Embryonic facial prominence (tissue), 1 donor: Measurements from ENCODE around the gene TMIE.
"Not testable (repeated sequence)": the region's sequence is repeated elsewhere in the genome, so short reads cannot be mapped to it uniquely, and the experiment has no call there.

Source experiments
- DNase-seq: peaks from one replicate; pipeline ENCODE4 v3.0.0-alpha.2; 2016; ENCODE audit errors: extremely low spot score

Gene TMIE

DNA sequence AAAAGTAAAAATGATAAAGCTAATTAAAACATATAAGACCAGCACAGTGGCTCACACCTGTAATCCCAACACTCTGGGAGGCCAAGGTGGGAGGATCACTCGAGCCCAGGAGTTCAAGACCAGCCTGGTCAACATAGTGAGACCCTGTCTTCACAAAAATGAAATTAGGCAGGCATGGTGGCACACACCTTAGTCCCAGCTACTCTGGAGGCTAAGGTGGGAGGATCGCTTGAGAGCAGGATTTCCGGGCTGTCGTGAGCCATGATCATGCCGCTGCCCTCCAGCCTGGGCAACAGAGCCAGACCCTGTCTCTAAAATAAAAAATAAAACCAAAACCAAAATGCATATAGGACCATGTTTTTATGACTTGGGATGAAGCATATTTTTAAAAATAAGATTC, 21.3 kb downstream of the TMIE start:
- DNase-seq, result no peak

DNA sequence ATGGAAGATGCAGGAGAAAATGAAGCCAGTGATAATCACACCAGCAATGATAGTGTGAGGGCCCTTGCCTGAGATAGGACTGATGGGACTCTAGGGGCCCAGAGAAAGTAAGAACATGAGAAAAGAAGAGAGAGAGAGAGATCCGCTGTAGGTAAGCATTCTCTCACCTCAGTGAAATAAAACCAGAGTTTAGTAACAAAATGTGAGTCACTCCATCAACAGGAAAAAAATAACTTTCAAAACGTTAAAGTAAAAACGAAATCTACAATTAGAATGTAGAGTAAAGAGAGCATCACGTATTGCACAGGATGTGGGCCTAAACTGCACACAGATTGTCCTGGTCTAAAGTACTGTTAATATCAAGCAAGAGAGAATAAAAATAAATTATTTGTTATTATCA, 23.2 kb downstream of the TMIE start:
- DNase-seq, result no peak

DNA sequence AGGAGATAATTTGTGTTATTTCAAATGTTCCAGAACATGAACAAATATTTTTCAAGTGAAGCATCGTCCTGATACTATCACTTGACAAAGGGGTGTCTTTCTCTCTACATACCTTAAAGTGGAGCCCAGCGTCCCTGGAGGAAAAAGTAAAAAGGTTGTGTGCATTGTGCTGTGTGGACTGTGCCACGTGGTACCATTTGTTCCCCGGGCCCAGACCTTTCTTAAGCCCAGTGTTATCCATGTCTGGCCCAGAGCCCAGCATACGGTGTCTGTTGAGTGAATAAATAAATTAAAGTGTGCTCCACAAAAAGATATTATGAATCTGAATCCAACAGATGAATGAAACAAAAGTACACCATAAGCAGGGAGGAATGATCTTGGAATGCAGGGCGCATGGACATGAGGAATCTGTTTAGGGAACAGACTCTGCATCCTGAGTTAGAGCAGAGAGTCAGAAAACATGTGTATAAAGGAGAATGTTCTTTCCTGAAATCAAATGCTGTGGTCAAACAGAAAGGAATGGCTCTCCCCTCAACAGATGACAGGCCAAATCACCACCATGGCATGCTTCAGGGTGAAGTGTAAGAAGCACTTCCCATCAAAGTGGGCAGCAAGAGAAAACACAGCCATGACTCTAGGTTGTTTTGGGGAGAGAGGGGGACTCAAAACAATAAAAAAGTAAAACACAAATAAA, 24.6 kb downstream of the TMIE start:
- no peak for DNase-seq

DNA sequence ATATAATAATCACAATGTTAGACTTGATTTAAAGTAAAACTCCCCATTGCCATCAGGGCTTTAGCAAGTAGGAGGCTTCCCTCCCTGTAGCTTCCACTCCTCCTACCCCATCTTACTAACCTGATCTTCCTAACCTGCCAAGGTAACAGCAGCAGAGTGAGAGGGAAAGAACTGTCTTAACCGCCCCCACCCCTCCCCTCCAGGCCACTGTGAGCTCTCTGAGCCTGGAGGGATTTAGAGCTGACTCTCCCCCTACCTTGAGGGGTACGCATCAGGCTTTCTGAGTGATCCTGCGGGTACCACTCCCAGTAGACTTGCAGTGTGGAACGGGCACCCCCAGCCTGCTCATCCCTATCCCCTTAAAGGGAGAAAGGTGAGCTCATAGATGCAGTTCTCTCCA, 27.8 kb downstream of the TMIE start:
- DNase-seq, result no peak

DNA sequence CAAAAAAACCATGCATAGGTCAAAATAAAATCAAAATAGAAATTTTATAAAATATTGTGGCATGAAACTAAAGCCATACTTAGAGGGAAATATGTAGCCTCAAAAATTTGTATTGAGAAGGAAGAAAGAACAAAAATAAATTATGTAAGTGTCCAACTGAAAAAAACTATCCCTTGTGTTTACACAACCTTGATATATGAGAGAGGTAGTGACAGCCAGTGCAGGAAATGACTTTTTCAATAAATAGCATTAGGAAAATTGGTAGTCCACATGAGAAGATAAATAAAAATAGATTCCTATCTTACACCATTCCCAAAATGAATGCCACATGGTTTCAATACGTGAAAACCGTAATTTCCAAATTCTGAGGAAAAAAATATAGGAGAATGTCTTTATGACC, 29.6 kb downstream of the TMIE start:
- DNase-seq, result no peak

DNA sequence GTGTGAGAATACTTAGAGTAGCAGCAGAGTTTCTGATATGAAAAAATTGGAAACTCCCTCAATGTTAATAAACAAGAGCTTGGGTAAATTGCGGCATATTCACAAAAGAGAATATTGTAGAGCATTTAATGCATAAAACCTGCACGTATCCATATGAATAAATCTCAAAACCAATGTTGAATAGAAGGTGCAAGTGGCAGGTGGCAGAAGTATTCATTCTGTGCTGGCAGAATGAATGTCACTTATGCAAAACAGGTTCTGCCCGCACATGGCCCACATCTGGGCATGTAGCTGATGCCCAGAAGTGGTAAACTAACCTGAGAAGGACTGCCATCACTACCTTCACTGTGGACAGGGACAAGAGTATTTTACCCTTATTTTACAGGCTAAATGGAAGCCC, 30.6 kb downstream of the TMIE start:
- no peak for DNase-seq

DNA sequence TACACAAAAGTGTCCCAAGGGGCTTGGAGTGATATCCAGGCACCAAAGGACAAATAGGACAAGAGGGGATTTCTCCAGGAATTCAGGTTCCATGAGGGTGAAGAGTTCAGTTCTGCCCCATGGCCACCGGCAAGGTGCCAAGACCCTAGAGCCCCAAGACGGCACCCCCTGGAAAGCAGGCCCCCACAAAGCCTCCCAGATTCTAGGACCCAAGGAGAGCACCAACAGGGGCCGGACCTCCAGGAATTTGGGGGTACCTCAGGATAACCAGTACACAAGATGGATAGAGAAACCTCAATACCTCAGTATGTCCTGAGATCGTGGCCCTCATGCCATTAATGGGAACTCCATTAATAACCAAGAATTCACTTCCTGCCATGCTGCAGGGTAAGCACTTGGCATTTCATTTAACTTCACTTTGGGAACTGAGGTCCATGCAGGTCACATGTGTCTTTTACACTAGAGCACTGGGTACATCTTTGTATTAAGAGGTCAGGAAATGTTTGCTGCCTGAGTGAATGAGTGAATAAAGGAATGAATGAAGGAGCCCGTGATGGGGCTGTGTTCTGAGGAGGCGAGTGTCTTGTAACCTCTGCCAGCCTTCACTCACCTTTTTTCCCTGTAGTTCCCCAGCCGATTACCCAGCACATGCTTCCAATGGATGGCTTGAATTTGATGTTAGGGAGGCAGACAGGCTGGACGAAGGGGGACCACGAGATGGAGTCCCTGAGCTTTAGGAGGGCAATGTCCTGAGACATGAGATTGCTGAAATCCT, 32.0 kb downstream of the TMIE start:
- DNase-seq, result no peak

DNA sequence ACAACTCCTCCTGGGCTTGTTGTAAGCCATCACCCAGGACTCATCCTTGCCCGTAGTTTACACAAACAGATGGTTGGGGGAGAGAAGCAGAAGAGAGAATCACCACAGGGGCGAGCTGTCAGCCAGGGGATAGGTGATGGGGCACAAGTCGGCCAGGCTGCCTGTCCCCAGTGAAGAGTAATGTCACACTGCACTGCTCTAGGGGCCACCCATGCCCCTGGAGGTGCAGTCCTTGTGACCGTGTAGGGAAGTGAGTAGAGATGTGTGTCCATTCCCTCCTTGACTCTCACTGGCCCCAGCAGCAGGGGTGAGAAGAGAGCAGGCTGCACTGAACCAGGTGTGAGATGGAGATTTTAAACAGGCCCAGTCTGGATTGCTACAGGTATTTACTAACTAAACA, 33.6 kb downstream of the TMIE start:
- DNase-seq, result no peak

DNA sequence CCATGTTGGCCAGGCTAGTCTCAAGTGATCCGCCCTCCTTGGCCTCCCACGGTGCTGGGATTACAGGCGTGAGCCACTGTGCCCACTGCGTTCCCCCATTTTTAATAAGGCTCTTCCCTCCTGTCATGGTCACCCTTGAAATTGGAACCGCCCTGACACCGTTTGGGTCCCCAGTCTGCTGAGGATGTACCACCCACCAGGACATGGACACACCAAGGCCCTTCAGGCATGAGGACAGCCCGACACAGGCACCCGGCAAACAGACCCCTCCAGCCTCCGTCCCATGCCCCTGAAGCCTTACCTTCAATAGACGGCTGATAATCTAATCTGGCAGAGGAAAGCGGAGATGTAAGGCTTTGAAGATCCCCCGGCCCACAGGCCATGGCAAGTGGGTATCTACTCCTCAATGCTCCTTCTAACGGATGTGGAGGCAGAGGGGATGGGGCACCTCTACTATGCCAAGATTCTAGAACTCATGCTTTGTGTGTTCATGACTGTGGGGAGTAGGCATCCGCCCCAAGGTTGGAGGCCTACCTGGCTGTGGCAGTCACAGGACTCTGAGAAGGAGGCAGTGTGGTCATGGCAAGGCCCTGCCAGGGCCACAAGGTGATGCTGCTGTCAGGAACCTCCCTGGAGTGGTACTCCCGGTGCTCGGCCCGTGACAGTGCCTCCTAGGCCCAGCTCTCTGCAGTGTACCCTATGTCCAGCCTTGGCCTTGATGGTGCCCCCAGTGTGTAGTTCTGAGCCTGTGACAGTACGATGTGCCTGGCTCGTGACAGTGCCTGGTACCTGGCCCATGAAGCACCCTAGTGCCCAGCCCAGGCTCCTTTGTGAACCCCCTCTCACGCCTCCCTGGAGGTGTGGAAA, 35.0 kb downstream of the TMIE start:
- DNase-seq, result no peak

DNA sequence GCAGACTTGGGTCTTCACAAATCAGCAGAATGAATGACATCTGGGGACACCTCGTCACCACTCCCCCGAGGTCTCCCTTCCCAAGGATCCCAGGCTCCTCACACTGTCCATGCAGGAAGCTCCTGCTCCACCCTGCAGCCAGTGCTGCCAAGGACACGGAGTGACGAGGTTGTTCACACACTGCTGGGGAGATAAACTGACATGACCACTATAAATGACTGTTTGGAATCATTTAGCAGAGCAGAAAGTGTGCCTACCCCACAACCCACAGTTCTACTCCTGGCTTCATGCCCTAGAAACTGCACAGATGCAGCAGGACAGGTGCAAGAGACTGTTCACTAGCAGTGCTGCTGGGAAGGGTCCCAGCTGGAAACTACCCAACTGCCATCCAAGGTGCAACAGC, 36.1 kb downstream of the TMIE start:
- DNase-seq, result no peak

DNA sequence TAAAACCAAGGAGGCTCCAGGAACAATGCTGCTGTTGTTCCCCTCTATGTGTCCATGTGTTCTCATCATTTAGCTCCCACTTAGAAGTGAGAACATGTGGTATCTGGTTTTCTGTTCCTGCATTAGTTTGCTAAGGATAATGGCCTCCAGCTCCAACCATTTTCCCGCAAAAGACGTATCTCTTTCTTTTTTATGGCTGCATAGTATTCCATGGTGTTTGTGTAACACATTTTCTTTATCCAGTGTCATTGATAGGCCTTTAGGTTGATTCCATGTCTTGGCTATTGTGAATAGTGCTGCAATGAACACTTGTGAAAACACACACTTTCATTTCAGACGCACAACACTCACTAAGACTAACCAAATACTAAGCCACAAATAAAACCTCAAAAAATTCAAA, 38.4 kb downstream of the TMIE start:
- not testable (repeated sequence) for DNase-seq

DNA sequence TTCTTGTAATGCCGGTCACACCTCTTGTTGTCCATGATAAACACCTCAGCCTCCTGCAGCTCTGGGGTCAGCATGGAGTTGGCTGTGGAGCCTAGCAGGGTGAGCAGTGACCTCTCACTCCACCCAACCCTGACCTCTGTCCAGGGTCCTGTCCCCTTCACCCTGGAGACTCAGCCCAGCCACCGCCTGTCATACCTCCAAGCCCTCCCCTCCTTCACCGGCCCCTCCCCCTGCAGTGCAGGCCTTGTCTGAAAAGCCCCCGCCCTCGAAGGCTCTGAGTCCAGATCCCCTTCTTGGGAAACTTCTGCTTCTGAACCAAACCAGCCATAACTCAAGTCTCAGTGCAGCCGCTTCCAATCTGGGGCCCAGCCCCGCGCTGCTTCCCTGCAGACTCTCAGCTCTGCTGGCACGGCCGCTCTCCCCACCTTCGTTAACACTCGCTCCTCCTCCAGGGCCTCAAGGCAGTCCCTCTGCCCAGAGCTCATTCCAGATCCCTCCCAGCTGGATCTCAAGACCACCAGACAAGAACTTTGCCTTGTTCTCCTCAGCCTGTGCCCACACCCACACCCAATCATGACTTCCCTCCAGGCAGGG, 41.9 kb downstream of the TMIE start:
- DNase-seq, result no peak

DNA sequence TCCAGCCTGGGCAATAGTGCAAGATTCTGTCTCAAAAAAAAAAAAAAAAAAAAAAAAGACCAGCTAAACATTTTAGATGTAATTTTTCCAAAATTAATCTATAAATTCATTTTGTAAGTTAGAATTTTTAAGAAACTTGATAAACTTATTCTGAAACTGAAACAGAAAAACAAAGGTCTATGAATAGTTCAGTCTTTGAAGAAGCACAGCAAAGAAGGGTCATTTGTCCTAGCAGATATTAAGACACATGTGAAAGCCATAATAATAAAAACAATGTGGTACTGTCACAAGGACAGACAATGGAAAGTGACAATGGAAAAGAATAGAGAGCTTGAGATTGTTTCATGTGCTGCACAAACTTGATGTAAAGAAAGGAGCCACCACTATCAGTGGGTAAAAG, 45.5 kb downstream of the TMIE start:
- DNase-seq, result no peak

DNA sequence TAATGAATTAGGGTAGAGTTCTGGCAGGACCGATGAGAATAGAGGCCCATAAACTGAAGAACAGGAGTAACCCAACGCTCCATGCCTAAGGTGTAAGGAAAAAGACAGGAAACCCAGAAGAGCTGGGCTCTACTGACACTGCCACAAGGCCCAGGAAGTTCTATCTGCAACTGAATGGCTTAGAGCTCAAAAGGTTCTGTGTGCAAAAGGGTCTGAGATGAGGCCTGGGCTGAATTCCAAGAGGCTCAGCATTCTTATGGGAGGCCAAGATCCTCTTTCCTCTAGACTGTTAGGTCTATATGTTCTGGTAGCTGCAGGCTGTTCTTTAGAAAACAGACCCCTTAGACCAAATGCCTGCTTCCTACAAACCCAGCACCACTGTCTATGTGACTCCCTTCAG, 47.0 kb downstream of the TMIE start:
- DNase-seq, result no peak

DNA sequence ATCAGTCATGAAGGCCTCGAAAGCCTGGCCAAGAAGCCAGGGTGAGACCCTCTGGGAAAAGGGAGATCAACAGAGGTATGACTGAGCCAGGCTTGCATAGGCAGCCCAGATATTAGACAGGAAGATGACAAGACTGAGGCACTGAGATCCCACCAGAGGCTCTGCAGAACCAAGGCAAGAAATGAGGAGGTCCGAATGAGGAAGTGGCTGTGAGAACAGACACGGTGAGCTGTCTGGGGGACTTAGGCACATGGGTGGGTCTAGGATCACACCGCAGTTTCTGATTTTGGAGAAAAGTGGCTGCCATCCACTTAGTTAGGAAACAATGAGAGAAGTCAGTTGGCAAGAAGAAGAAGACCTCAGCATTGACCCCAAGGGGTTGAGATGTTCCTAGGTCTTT, 47.9 kb downstream of the TMIE start:
- no peak for DNase-seq

DNA sequence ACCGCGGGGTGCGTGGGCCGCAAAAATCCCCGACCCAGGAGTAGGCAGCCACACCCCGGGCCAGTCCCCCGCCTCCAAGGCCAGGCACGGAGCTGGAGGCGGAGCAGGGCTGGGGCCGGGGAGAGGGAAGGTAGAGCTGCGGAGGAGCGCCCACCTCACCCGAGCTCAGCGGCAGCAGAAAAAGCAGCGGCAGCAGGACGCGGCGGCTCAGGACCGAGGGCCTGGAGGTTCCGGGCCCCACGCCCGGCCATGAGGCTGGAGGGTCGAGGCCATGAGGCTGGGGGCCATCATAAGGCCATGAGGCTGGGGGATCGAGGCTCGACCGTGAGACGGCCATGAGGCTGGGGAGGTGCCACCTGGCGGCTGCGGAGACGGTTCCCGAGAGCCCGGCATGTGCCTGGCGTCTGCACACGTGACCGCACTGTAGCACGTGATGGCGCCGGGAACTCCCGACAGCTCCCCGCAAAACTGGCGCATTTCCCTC, 49.4 kb downstream of the TMIE start:
- no peak for DNase-seq

DNA sequence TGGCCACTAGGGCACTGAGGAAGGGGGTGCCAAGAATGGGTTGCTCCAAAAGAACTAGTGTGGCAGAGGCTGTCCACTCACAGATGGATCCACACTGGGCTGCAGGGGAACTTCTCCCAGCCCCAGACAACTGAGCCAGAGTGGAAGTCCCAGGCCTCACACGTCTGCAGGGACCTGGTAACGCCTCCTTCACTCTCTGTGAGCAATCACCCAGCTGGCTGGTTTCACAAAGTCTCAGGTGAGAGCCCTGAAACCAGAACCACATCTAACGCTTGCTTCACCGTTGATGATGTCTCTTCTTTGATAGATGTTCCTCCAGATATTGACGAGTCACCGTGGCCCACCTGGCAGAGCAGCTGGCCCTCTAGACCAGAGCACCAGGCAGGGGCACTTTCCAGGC, 51.9 kb downstream of the TMIE start:
- DNase-seq, result not testable (repeated sequence)

DNA sequence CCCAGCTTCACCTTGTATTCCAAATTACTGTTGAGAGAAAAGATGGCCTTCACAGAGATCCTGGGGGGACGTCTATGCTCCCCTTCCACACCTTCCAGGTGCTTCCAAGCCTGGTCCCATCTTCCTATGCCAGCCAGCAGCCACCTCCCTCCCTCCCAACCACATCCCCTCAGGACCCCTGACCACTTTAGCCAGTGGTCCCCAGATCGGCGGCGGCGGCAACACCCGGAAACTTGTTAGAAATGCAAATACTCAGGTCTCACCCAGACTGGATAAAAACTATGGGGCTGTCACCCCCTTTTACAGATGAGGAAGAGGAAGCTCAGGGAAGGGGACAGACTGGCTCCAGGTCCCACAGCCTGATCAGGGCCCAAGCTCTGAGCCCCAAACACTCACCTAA, 54.5 kb downstream of the TMIE start:
- no peak for DNase-seq

DNA sequence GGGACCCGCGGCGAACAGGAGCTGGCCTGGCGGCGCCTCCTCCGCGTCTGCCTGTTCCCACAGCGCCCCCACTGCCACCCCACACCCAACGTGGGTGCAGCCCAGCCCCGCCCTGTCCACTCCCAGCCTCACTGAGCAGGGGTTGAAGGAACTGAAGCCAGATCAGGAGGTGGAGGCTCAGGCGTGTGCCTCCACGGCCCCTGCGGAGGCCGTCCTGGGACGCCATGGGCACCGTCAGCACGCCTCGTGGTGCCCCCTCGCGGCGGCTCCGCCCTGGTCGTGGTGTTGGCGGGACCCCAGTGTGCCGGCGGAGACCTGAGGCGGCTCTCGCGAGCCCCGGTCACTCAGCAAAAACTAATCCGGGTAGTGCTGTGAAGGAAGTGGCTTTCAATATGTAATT, 55.5 kb downstream of the TMIE start:
- DNase-seq, result no peak

DNA sequence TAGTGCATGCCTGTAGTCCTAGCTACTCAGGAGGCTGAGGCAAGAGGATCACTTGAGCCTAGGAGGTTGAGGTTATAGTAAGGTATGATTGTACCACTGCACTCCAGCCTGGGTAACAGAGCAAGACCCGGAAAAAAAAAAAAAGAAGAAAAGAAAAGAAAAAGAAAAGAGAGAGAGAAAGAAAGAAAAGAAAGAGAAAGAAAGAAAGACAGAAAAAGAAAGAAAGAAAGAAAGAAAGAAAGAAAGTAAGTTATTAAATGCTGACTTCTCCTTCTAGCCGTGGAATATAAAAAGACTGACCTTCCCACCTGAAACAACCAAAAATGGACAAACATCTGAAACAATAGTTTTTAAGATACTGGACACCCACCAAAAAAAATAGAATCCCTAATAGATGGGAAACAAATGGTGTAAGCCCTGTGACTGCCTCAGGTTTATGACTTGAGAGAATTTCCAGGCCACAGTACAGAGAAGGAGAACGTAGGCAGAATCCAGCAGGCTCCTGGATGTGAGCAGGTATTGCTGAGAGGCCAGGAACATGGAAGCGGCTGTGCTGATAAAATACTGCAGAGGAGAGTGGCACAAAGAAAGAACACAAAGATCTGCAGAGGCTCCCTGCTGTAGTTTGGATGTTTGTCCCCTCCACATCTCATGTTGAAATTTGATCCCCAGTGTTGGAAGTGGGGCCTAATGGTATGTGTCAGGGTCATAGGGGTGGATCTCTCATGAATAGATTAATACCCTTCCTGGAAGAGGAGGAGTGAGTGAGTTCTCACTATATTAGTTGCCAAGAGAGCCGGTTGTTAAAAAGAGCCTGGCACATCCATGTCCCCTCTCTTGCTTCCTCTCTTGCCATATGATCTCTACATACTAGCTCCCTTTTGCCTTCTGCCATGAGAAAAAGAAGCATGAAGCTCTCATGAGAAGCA, 58.3 kb downstream of the TMIE start:
- DNase-seq, result no peak
